Left lobe of liver (tissue), 2 donors: Measurements from ENCODE around the gene LRP1B. TPM values are rescaled to one million over a fixed set of nuclear protein-coding genes. Genes with fewer than 3 reads are reported as not detected.
"Not testable (repeated sequence)": the region's sequence is repeated elsewhere in the genome, so short reads cannot be mapped to it uniquely, and the experiment has no call there.

Source experiments
- ATAC-seq: fragments of 200-7000 bp; cut with Tn5 transposase; one replicate; pipeline ENCODE4 v1.9.1; 2020; ENCODE audit warnings: mild to moderate bottlenecking, moderate library complexity
- DNase-seq: peaks from one replicate; pipeline ENCODE4 v3.0.0-alpha.2; 2020; ENCODE audit warnings: low spot score
- total RNA-seq: library from RNA; stranded (reverse); gene quantifications from one replicate; pipeline ENCODE4 v1.2.1, GENCODE V29; 2021
- donor health status: DM: no; HTN: no; CAD: no; lungs with moderate emphysema.
- donor health status: DM: no; HTN: yes; CAD: no.

LRP1B gene
- total RNA-seq, 1 donor from 2014 or later: 0.25 TPM

DNA sequence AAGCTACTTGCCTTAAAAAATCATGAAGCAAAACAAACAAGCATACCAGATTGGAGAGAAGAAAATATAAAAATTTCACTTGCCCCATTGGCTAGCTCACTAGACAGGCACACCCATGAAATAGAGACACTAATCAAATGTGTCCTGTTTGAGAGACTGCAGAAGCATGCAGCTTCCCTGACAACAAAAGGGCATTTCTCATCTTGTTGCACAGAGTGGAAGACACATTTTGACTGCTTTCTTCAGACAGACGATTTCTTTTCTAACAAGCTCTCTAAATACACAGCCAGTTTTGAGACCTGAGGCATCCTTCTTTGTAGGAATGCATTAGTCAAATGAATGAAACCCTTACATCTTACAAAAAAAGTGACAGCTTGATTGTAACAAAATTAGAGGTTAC is 1792.0 kb downstream of the LRP1B start:
- no peak for ATAC-seq
- no peak for DNase-seq

DNA sequence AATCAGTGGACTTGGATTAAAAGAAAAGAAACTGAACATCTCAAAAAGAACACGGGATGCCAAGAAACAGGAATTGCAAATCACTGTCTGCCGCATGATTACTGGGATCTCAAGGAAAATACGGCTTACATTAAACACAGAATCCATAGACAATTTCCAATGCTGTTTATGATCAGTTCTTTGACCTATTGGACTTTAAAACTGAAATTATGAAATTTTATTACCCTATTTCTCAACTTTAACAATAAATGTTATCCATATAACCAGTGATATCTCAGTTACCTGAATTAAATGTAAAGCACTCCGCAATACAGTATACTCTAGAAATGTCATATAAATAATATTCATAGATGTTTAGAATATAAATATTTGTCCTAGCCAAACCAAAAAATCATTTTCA is 1793.8 kb downstream of the LRP1B start:
- ATAC-seq (no peak), DNase-seq (no peak)

DNA sequence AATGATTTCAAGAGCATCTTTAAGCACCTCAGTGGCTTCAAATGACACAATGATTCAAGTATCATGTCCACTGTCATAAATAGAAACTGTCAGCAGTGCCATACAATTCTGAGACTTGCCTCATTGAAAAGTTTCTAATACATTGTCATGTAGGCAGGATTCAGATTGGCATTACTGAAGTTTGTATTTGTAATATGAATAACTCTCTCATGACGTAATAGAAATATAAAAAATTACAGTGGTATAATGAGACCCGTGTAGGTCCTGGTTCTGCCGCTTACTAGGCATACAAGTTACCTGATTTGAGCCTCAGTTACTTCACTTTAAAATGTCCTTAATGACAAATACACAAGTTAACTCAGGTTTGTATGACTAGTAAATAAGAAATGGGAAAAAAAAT is 1814.5 kb downstream of the LRP1B start:
- DNase-seq: no peak
- ATAC-seq: no peak

DNA sequence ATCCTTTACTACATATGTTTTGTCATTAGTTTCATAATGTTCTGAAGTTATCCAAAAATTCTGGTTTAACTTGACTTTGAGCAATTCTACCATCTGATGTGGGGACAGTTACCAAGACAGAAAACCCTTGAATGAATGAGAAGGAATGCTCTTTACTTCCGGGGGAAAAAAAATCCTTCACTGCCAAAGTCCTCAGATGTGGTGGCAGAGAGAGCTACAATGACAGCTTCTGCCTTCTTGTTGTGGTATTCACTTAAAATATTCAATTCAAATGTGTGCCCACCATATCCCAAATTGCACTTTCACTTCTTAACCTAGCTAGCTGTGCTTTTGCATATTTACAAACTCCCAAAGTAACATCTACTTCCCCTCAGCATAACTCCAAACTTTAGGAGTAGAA is 1818.9 kb downstream of the LRP1B start:
- no peak for DNase-seq

DNA sequence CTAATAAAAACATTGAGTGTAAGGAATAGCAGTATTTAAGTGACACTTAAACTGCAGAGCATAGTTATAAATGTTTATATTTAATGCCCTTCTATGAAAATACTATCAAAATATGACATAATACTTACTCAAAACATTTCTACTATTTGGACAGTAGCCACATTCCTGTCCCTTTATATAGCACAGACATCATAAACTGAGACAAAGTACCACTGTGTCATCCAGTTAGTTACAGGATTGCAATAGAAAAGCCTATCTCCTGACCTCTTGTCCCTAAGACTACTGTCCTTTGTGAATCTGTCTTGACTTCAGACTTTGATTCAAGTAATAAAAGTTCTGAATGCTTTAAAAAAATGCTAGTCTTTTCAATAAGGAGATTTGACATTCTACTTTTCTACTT is 1822.1 kb downstream of the LRP1B start:
- ATAC-seq (no peak), DNase-seq (no peak)

More for the DNA sequence above, 1818.9 kb downstream of the LRP1B start:
- no peak for ATAC-seq

DNA sequence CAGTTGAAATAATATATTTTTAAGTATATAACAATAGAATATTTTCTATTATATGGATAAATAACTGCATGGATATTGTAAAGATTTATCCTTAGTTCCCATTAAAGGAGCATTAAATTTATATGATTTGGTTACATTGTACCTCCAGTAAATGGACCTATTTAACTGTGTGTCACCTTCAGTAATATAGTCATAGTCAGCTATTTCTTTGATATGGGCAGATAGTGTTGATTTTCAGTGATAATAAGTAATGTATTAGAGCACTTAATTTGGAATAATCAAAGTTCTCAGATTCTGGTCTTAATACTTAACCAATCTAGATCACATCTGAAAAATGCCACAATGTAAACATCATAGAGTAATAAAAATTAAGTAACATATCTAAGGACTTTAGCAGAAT is 1823.3 kb downstream of the LRP1B start:
- ATAC-seq: no peak
- DNase-seq: no peak

DNA sequence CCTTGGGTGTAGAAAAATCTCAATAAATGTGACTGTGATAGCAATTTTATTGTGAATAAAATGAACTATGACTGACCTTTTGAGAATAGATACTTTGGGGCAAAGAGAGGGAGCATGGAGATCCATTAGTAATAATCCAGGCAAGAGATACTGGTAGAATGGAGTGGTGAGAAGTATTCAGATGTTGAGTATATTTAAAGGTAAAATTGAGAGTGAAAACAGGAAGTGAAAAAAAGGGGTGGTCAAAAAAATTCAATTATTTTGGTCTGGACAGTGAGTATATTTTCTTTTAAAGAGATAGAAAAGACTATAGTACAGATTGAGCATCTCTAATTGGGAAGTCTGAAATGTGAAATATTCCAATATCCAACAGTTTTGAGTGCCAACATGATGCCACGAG is 1835.0 kb downstream of the LRP1B start:
- DNase-seq: no peak
- no peak for ATAC-seq

DNA sequence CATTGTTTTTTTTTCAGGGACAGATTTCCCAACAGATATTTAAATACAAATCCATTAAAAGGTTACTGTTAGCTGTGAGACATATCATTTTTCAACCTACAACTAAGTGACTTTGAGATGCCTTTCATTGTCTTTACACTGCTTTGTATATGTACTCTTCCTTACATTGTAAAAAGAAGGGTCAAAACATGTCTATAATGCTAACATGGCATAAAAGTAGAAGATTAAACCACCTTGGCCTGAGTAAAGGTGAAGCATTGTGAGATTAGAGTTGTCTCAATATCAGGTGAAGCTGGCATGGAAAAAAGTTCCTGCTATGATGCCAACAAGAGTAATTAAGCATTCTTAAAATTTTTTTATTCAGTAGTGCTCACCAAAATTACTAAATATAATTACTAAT is 1842.1 kb downstream of the LRP1B start:
- ATAC-seq: no peak
- DNase-seq: no peak

DNA sequence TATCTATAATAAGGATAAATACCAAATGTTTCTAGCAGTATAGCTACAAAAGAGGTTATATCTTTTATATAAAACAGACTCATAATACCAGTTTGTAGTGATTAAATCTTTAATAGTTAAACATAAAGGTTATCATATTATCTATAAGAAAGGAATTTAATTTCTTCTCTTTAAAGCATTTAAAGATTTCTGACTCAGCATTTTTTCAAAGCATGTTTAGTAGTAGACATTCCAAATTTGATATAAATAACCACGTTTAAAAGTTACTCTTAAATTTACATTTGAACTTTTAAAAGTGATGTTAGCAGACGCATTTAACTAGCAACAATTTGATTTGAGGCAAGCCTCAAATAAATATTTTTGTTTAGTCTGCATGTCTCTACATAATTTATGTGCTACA is 1842.6 kb downstream of the LRP1B start:
- ATAC-seq: no peak
- no peak for DNase-seq

DNA sequence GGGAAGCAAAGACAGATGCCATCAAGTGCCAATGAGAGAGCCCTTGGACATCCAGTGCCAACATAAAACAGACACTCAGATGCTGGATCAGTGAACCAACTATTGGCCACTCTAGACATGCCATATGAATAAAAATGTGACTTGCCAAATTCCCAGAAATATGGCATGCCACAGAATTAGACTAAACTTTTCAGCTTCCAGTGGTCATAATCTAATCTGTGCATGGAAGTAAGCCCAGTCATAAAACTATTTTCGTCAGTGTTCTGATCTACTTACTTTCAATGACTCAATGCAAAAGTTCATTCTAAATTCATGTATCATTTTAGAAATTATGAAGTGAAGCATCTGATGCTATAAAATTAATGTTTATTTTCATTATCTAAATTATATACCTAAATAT is 1844.4 kb downstream of the LRP1B start:
- DNase-seq: no peak
- no peak for ATAC-seq

DNA sequence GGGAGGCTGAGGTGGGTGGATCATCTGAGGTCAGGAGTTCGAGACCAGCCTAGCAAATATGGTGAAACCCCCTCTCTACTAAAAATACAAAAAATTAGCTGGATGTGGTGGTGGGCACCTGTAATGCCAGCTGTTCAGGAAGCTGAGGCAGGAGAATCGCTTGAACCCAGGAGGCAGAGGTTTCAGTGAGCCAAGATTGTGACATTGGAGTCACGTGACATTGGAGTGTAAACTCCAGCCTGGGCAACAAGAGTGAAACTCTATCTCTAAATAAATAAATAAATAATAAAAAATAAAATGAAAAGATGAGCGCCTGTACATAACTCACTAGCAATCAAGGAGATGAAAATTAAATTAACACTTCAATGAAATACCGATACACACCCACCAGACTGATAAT is 1853.5 kb downstream of the LRP1B start:
- DNase-seq, ATAC-seq: not testable (repeated sequence)

DNA sequence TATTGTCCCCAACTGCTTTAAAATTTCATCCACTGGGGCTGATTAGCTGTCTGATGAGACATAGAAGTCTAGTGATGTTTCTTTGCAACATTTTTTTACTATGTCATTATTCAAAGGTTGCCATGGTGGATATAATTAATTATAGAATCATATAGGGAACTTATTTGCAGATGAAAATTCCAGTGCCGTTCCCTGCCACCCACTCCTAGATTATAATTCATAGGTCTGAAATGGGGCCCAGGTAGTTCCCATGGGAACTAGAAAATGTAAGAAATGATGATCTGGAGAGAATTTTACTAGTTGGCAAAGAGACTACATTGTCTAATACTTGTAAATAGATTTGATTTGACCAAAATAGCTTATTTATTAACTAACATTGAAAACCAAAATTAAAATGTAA is 1854.2 kb downstream of the LRP1B start:
- no peak for ATAC-seq
- DNase-seq: no peak

DNA sequence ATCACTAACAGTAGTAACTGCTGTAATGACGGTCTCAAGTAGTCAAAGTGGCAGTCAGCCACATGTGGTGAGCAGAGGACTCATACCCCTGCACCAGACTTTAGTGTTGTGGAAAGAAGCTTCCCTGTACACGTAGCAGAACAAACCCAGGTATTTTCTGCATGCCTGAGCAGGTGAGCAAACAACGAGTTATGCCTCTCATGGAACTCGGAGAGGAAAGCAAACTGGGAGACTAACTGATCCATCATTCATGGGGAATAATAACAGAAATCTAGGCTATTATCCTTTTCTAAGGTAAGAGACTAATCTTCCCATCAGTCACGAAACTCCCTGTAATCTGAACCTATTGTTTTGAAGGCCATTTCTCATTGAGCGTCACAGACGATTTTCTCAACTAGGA is 1855.4 kb downstream of the LRP1B start:
- ATAC-seq (no peak), DNase-seq (no peak)

DNA sequence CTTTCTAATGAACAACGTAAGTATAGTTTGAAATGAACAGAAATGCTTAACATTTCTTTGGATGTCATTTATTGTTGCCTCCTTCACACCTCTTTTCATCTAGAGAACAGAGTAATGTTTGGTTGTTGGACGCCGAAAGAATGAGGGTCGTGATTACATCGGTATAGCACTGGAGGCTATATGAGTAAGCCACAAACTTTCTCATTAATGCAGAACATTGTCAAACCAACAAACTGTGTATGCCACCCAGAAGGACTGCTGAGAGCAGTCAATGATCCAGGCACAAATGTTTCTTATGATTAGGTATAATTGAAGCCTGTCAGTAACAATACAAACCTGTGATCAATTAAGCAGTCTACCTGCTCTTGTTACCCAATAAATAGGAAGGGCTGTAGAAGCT is 1855.9 kb downstream of the LRP1B start:
- ATAC-seq (no peak), DNase-seq (no peak)

DNA sequence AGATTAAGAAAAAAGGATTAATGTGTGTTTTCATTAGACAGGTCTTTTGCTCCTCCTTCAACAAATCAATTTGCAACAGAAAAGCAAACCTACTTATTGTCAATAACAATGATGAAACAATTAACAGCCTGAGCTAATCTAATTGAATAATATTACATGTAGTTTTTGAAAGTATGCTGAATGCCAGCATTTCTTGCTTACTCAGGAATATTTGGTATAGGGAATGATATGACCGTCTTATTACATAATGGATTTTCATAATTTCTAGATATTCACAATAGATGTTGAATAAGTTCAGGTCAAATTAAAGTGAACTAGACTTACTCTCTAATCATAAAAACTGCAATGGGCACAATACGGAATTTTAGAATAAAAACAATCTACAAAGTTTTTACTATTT is 1856.9 kb downstream of the LRP1B start:
- no peak for ATAC-seq
- no peak for DNase-seq

DNA sequence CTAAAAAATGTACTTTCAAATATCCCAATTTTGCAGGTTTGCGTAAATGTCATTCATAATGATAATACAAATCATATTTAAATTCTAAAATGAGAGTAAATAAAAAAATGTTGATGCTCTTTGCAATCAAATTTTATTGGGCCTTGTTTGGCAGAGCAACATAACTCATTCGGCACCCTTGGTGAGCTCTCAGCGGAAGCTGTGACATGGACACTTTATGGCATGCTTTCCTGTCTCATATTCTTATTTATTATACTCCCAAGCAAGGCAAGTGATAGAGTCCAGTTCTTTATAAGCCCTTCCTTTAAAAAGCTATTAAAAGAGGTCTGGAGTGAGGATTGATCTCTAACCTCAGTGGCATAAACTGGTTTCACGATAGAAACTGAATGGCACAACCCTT is 1857.4 kb downstream of the LRP1B start:
- ATAC-seq: no peak
- no peak for DNase-seq

DNA sequence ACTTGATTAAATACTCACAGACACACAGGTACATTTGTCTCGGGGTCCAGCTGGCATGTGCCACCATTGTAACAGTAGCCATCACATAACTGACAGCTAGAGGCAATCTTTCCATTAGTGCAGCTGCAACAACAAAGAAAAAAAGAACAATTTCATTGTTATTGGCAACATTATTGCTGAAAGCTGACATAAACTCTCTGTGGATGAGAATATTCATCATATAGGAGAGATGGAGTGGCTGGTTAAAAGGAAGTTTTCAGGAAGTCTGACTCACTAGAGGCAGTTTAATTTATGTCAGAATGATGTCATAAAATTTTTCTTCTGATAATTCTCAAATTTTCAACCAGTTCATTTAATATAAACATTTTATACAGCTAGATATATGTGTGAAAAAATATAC is 1860.6 kb downstream of the LRP1B start:
- DNase-seq: no peak
- ATAC-seq: no peak

DNA sequence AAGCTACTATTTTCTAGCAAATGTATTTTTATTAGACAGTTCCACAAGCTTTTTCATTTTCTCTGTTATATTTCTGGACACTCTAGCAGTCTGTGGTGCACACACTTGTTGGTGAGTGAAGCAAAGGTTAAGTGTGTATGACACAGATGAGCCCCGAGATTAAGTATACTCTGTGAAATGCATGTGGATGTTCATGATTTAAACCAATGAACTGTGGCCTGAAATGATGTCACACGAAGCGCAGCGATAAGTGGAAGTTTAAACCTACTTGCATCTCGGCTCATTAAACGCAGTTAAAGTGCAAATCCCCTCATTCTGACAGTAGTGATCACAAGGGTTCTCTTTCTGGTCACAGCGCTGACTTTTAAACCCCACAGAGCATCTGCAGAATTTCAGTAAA is 1861.8 kb downstream of the LRP1B start:
- no peak for ATAC-seq
- no peak for DNase-seq

DNA sequence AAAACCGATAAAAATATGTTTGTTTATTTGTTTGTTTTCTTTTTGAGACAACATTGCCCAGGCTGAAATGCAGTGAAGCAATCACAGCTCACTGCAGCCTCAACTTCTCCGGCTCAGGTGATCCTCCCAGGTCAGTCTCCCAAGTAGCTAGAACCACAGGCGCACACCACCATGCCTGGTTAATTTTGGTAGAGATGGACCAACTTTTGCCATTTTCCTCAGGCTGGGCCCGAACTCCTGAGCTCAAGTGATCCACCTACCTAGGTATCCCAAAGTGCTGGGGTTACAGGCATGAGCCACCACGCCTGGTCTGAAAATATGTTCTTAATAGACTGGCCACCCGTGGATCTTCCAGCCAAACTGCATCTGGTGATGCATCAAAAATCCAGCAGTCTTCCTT is 1867.9 kb downstream of the LRP1B start:
- ATAC-seq: no peak

DNA sequence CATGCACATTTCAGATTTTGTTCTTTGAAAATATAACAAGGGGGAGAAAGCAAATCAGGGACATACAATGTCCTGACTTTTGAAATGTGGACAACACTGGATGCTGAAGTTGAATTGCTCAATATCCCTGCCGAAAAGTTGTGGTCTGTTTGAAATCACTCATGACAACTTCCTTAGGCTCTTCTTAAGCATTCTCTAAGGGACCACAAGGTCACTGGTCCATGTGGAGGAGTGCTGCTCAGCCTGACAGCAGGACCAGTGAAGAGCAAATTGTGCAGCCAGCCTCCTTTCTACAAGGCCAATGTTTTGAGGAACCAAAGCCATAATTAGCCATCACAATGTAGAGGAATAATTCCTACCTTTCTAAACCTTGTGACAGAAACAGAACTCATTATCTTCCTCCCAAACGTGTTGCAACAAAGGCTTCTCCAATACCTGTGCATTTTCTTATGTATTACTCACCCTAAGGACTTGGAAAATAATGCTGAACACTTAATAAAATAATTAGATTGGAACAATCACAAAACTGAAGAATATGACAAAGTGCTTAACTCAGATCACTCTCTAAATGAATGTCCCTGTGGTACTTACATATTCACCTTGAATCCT is 1873.0 kb downstream of the LRP1B start:
- ATAC-seq: no peak
- DNase-seq: no peak

More for the DNA sequence above, 1867.9 kb downstream of the LRP1B start:
- no peak for DNase-seq

DNA sequence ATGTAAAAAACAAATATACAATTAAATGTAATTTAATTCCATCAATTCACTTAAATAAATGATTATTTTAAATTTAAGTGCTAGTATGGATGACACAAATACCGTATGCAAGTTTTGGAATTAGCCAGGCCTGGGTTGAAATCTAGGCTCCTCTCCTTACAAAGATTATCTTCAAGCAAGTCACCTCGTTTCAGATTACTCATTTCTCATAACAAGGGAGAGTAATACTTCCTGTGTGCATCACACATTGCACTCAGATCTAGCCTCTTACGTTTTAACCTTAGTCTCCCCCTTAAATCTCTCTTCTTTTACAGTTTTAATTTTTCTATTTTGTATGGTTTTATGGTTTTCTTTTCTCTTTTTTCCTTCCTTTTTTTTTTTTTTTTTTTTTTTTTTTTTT is 1874.7 kb downstream of the LRP1B start:
- no peak for DNase-seq
- no peak for ATAC-seq

DNA sequence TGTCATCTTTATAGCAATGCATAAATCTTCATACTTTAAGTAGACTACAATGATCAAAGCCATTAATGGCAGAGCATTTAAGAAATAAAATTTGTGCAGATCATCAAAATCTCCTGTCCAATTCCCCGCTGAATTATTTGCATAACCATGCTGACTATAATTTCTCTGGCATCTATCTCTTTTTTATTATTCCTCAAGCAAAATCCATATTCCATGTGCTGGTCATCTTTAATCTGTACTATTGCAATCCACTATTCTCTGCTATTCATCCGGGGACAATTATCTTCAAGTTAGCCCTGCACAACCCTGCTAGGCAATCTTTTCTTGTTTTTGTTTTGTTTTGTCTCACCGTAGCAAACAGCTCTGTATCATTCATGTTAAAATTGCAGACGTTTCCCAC is 1881.0 kb downstream of the LRP1B start:
- DNase-seq: no peak
- ATAC-seq: no peak

DNA sequence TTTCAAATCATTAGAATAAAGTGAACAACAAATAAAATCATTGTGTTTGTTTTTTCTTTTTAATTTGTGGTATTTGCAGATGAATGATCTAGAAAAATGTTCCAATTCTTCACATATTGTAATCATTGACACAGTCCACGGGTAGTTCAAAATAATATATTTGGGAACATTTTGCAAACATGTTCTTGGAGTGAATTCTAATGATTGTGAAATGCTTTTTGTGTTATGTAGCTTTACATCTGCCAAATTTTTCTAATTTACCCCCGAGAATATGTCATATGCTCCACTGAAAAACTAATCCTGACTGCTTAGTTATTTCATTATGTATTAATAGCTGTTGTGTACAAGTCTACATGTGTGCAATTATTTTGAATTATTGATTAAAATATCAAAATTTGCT is 1882.2 kb downstream of the LRP1B start:
- ATAC-seq (no peak), DNase-seq (no peak)
